Large intestine (tissue), 3 donors: ENCODE data around the gene FBXO31. TPM values are rescaled to one million over a fixed set of nuclear protein-coding genes. Genes with fewer than 3 reads are reported as not detected.

Source experiments
- DNase-seq, 2 donors: peaks; one replicate each; pipeline versions ENCODE4 v3.0.0 to v3.0.0-alpha.2; 2013
- H3K27ac ChIP-seq: one replicate; pipeline ENCODE4 v1.5.1; 2013; ENCODE audit warnings: low read length
- H3K27me3 ChIP-seq: 2 replicates; pipeline ENCODE4 v1.6.1; 2013; ENCODE audit warnings: low read length; ENCODE audit not compliant: control insufficient read depth, insufficient read depth
- H3K36me3 ChIP-seq: 2 replicates; pipeline ENCODE4 v1.6.1; 2013; ENCODE audit warnings: low read length; ENCODE audit not compliant: control insufficient read depth, insufficient read depth
- H3K4me1 ChIP-seq: one replicate; pipeline ENCODE4 v1.6.1; 2013; ENCODE audit warnings: low read length; ENCODE audit not compliant: control insufficient read depth, insufficient read depth
- H3K4me3 ChIP-seq: one replicate; pipeline ENCODE4 v1.5.1; 2013; ENCODE audit warnings: low read length
- H3K9me3 ChIP-seq: one replicate; pipeline ENCODE4 v1.6.1; 2013; ENCODE audit warnings: mild to moderate bottlenecking, low read depth, low read length, moderate library complexity; ENCODE audit not compliant: control insufficient read depth
- WGBS: methylation state at CpG from one replicate; pipeline ENCODE4 v1.1.5; 2013; ENCODE audit warnings: low lambda C conversion rate; ENCODE audit not compliant: insufficient coverage; 5-methylcytosine and 5-hydroxymethylcytosine counted together
- polyA plus RNA-seq: library from polyadenylated mRNA; unstranded; fragments of 120-200 nt; gene quantifications from one replicate; pipeline ENCODE4 v1.2.1, GENCODE V29; 2013

The FBXO31 gene
- polyA plus RNA-seq, 1 donor: 18.3 TPM

DNA sequence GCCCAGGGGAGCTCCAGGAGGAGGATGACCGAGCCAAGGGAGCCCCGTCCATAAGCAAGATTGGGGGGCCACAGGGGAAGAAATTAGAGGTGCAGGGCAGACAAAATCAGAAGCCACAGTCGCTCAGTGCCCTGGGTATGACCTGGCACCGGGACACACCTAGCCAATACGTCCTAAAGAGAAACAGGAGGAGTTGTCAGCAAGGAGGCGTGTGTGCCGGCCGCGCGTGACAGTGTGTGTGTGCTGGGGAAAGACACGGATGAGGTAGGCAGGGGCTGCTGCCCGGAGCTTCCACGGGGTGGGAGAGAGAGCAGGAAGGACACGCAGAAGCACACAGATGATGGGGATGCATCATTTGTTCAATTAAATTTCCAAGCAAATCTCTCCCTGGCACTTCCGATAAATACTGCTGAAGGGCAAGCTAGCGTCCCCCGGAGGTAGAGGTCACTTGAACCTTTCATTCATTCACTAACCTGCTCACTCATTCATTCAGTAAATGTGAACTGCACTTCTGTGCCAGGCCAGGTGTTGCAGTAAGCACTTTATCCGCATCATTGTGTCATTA is 104.4 kb downstream of the FBXO31 start:
- Histone ChIP-seq H3K27ac (no peak overlapping the region), H3K36me3 (no peaks in the 10 kb centered on the region), H3K4me3 (no peak overlapping the region), H3K27me3 (peaks cover 3% of the 10 kb centered on the region), H3K9me3 (no peaks in the 10 kb centered on the region), H3K4me1 (no peaks in the 10 kb centered on the region)
- no peak for DNase-seq
- WGBS: no CpG with 5 or more reads among the region's 18 CpGs

DNA sequence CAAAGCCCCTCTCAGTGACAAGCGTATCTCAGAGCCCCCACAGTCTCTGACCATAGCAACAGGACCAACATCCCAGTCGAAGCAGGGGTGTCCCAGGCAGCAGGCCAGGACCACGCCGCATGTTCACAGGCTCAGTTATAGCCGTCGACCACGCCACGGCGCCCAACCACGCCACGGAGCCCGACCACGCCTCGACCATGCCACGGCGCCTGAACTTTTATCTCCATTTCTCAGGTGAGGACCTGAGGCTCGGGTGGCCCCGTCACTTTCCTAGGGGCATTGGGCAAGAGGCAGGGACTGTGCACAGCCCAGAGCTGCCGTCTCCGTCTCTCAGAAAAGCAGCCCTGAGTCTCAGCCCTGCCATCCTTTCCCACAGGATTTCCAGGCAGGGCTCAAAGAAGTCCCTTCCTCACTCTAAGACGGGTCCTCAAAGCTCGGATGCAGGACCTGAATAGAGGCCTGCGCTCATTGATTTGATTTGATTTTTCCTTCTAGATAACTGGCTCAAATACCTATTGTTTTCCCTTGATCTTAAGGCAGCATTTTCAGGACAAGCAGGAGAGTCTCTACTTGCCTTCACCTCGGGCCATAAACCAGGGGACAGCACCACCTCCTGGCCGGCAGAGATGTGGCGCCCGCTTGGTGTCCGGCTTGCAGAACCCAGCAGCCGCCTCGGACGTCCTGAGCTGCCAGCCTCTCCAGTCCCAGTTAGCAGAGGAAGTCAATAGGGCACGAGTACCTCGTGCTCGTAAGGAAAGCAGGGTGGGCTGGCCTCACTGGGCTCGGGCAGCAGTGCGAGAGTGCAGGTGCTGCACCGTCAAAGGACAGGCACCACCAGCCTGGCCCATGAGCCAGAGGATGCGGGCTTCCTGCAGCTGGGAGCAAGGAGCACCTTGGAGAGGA is 105.1 kb downstream of the FBXO31 start:
- Histone ChIP-seq H3K27me3 (peaks cover 3% of the 10 kb centered on the region), H3K36me3 (no peaks in the 10 kb centered on the region), H3K9me3 (no peaks in the 10 kb centered on the region), H3K27ac (no peak overlapping the region), H3K4me3 (no peak overlapping the region), H3K4me1 (no peaks in the 10 kb centered on the region)
- WGBS: no CpG with 5 or more reads among the region's 38 CpGs
- peak; percentile 48 to 56 for DNase-seq

Other genes starting within 250 kb of the FBXO31 start
- gene C16orf95, start 66.4 kb downstream of the FBXO31 start, polyA plus RNA-seq: 3.3 TPM
- gene MAP1LC3B, start 8.6 kb upstream of the FBXO31 start, polyA plus RNA-seq: 44.7 TPM
- gene ZCCHC14, start 109.2 kb upstream of the FBXO31 start, polyA plus RNA-seq: 40.9 TPM
- 2.2 TPM for gene JPH3, start 218.7 kb upstream of the FBXO31 start, polyA plus RNA-seq